ENCODE data around the gene PCYT1A. TPM values are rescaled to one million over a fixed set of nuclear protein-coding genes. Genes with fewer than 3 reads are reported as not detected.

PCYT1A gene
- total and polyA plus RNA-seq, 2 of the 13 experiments (the other 11 are each of a cell fraction or from before 2014, with no cell fraction given): 26.4 to 45.3 TPM

- peak; percentile 34 to 43; a peak in 1 of 4 replicates for TF ChIP-seq HMGXB4 (CRISPR knock-in tag; IDR thresholded peaks at IDR 0.05; ENCODE audit: borderline replicate concordance in 1 of 2, low read depth in 1 of 2)
- no peak for TF ChIP-seq EZH2 (conservative IDR thresholded peaks at IDR 0.05; ENCODE audit: low read depth, low read length)
- no peak for TF ChIP-seq NCOA1 (CRISPR knock-in tag; IDR thresholded peaks at IDR 0.05)
- no peak for TF ChIP-seq ZNF672 (CRISPR knock-in tag; IDR thresholded peaks at IDR 0.05)
- no peak for TF ChIP-seq MAFF (IDR thresholded peaks at IDR 0.05; ENCODE audit: low read depth, low read length)
- no peak for TF ChIP-seq SNAPC2 (CRISPR knock-in tag; IDR thresholded peaks at IDR 0.05)
- no peak for TF ChIP-seq TOPORS (CRISPR knock-in tag; IDR thresholded peaks at IDR 0.05)
- TF ChIP-seq ZNF280B (CRISPR knock-in tag; IDR thresholded peaks at IDR 0.05; ENCODE audit: borderline replicate concordance): no peak; the same call in 1 of the 2 replicates
- no peak for TF ChIP-seq AHR (CRISPR knock-in tag; IDR thresholded peaks at IDR 0.05)
- TF ChIP-seq NR2F2 (IDR thresholded peaks at IDR 0.05; ENCODE audit: borderline replicate concordance, low read depth): no peak
- TF ChIP-seq ZNF468 (CRISPR knock-in tag; IDR thresholded peaks at IDR 0.05): no peak
- no peak for TF ChIP-seq ZNF326 (CRISPR knock-in tag; IDR thresholded peaks at IDR 0.05; ENCODE audit: borderline replicate concordance)
- TF ChIP-seq ZNF329 (CRISPR knock-in tag; IDR thresholded peaks at IDR 0.05; ENCODE audit: low read depth): no peak
- TF ChIP-seq ZNF282 (IDR thresholded peaks at IDR 0.05; ENCODE audit: partially characterized antibody): no peak
- no peak for TF ChIP-seq FOXP1 (IDR thresholded peaks at IDR 0.05)
- no peak for TF ChIP-seq FOXP1 (CRISPR knock-in tag; IDR thresholded peaks at IDR 0.05)
- peak; percentile 36; the same call in 1 of the 2 replicates for TF ChIP-seq ARID4A (CRISPR knock-in tag; IDR thresholded peaks at IDR 0.05; ENCODE audit: borderline replicate concordance)
- TF ChIP-seq ZNF569 (CRISPR knock-in tag; IDR thresholded peaks at IDR 0.05; ENCODE audit: borderline replicate concordance): no peak
- TF ChIP-seq PAX8 (CRISPR knock-in tag; IDR thresholded peaks at IDR 0.05; ENCODE audit: borderline replicate concordance): no peak
- TF ChIP-seq TCF7L2 (IDR thresholded peaks at IDR 0.05; ENCODE audit: low read depth, low read length): no peak
- TF ChIP-seq POLR2A (IDR thresholded peaks at IDR 0.05; ENCODE audit: insufficient read depth in 1 of 2, low read depth in 2 of 2, low read length in 2 of 2): no peak
- TF ChIP-seq REXO4 (CRISPR knock-in tag; IDR thresholded peaks at IDR 0.05; ENCODE audit: borderline replicate concordance): no peak
These were observed 85.0 kb downstream of the PCYT1A start (continued) for GRCh38 chr3:196202516-196202970.
